ENCODE results near the gene R3HDML. TPM values are rescaled to one million over a fixed set of nuclear protein-coding genes. Genes with fewer than 3 reads are reported as not detected.

The R3HDML gene
- total RNA-seq, 4 donors from 2014 or later = not detected

DNA sequence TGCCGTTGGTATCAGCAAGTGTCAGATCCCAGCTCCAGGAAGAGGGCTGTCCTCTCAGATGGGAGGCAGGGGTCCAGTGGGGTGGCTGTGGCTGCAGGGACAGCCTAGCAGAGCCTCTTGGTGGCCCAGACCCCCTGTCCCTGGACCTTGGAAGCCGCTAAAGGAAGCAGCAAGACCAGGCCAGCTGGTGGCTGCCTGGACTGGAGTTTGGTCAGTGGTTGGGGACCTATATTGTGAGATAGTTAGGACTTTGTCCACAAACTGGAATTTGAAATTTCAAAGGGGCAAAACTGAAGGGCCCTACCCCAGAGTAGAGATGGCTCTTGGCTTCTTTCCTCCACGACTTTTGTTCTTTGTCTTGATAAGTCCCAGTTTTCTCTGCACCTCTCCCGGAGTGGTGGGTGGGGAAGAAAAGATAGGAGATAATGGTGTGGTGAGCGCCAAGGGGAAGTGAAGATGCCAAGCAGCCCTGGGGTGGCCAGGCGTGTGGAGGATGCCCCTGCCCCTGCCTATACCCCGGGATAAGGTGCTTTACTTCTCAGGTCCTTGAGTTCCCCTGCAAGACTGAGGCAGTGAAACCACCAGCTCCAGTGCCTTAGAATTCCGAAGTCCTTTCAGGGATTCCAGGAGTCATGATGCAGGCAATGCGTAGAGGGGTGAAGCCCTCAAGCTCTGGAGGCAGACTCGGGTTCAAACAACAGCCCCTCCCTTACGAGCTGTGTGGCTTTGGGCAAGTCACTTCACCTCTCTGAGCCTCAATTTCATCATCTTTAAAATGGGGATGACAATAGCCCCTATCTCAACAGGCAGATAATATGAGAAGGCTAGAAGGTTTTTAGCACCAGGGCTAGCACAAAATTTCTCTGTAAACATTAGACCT lies 58.9 kb downstream of the R3HDML start:
- no peaks in the 10 kb centered on the region for H3K36me3 ChIP-seq
- TF ChIP-seq POLR2A (IDR thresholded peaks at IDR 0.05; ENCODE audit: low read depth) = no peak
- TF ChIP-seq, protein P1, sequence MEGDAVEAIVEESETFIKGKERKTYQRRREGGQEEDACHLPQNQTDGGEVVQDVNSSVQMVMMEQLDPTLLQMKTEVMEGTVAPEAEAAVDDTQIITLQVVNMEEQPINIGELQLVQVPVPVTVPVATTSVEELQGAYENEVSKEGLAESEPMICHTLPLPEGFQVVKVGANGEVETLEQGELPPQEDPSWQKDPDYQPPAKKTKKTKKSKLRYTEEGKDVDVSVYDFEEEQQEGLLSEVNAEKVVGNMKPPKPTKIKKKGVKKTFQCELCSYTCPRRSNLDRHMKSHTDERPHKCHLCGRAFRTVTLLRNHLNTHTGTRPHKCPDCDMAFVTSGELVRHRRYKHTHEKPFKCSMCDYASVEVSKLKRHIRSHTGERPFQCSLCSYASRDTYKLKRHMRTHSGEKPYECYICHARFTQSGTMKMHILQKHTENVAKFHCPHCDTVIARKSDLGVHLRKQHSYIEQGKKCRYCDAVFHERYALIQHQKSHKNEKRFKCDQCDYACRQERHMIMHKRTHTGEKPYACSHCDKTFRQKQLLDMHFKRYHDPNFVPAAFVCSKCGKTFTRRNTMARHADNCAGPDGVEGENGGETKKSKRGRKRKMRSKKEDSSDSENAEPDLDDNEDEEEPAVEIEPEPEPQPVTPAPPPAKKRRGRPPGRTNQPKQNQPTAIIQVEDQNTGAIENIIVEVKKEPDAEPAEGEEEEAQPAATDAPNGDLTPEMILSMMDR (IDR thresholded peaks at IDR 0.05) = no peak
- no peak for TF ChIP-seq EP300 (IDR thresholded peaks at IDR 0.05)
- no peak for TF ChIP-seq POLR2AphosphoS5 (IDR thresholded peaks at IDR 0.05)
- H3K27ac ChIP-seq (replicated peaks in 1 of 4) = no peak overlapping the region
- no peaks in the 10 kb centered on the region for H3K4me1 ChIP-seq
- intact Hi-C loops (cut with DNase I) = no loop called here
- H3K4me3 ChIP-seq = no peak overlapping the region
- peaks cover 0 to 30% (median 0%) of the 10 kb centered on the region in 4 donors for H3K27me3 ChIP-seq
- DNase-seq (ENCODE audit: extremely low spot score) = no peak
- no peaks in the 10 kb centered on the region for H3K9me3 ChIP-seq
- WGBS = 83% methylated on average over 11 of the region's 11 CpGs

DNA sequence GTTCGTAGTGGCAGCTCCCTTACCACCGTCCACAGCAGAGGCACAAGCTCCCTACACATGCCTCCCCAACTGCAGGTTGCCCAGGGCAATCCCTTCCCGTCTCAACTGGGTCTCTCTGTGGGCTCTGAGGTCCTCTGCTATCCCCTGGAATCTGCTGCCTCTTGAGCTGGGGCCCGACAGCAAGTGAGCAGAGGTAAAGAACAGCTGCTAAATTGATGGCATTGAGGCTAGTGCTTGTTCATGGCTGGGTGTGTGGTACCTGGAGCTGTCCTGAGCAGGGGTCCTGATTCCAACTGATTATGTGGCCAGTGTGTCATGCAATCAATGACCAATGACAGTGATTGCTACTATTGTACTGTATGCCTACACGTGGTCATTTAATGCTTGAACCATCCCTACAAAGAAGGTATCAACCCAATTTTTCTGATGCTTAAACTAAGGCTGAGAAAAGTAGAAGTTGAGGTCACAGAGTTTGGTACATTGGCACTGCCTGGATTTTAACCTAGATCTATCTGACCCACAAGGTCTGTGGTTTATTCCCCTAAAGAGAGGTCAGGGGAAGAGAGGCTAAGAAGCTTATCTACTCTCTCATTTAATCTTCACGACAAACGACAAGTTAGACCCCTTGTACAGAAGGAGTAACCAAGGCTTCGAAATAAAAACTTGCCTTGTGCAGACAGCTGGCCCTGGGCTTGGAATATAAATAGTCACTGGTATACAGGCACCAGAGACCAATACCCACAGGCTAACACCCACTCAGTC lies 59.7 kb downstream of the R3HDML start:
- Histone ChIP-seq H3K9me3 (no peaks in the 10 kb centered on the region), H3K27ac (replicated peaks in 1 of 4) (no peak overlapping the region), H3K4me3 (no peak overlapping the region), H3K4me1 (no peaks in the 10 kb centered on the region), H3K27me3 (peaks cover 0 to 37% (median 0%) of the 10 kb centered on the region in 4 donors), H3K36me3 (no peaks in the 10 kb centered on the region)
- WGBS = 63% methylated on average over 8 of the region's 8 CpGs
- TF ChIP-seq POLR2AphosphoS5 (IDR thresholded peaks at IDR 0.05) = no peak
- TF ChIP-seq EP300 (IDR thresholded peaks at IDR 0.05) = no peak
- TF ChIP-seq, protein P1 (IDR thresholded peaks at IDR 0.05) = no peak
- TF ChIP-seq POLR2A (IDR thresholded peaks at IDR 0.05; ENCODE audit: low read depth) = no peak
- intact Hi-C loops (cut with DNase I) = no loop called here
- no peak for DNase-seq (ENCODE audit: extremely low spot score)

DNA sequence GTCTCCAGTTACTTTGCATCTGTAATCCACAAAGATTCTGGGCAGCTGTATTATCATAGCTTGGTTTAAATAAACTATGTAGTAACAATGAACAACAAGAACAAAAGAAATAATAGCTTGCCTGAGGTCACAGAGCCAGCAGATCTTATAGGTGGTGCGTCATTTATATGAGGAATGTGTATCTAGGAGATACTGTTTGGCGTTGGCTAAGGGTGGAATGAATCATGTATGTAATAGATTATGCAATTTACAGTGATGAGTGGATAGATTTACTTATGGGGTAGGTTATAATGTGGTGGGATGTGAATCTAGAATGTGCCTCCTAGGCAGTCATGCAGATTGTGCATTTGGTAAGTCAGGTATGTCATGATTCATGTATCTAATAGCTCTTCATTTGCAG lies 61.5 kb downstream of the R3HDML start:
- TF ChIP-seq, protein P1 (IDR thresholded peaks at IDR 0.05) = no peak
- TF ChIP-seq POLR2AphosphoS5 (IDR thresholded peaks at IDR 0.05) = no peak
- TF ChIP-seq POLR2A (IDR thresholded peaks at IDR 0.05; ENCODE audit: low read depth) = no peak
- TF ChIP-seq EP300 (IDR thresholded peaks at IDR 0.05) = no peak
- Histone ChIP-seq H3K36me3 (no peaks in the 10 kb centered on the region), H3K4me3 (no peak overlapping the region), H3K27me3 (peaks cover 0 to 48% (median 0%) of the 10 kb centered on the region in 4 donors), H3K27ac (replicated peaks in 1 of 4) (no peak overlapping the region), H3K9me3 (no peaks in the 10 kb centered on the region), H3K4me1 (no peaks in the 10 kb centered on the region)
- no peak for DNase-seq (ENCODE audit: extremely low spot score)
- intact Hi-C loops (cut with DNase I) = no loop called here
- 71% methylated on average over 2 of the region's 2 CpGs for WGBS

GRCh38 chr20:44399446-44399845 lies 62.6 kb downstream of the R3HDML start:
- TF ChIP-seq POLR2A (IDR thresholded peaks at IDR 0.05; ENCODE audit: low read depth) (no peak), POLR2AphosphoS5 (IDR thresholded peaks at IDR 0.05) (no peak), EP300 (IDR thresholded peaks at IDR 0.05) (no peak)
- TF ChIP-seq, protein P1 (IDR thresholded peaks at IDR 0.05) = no peak
- DNase-seq (ENCODE audit: extremely low spot score) = no peak
- no peaks in the 10 kb centered on the region for H3K9me3 ChIP-seq
- H3K36me3 ChIP-seq = no peaks in the 10 kb centered on the region
- intact Hi-C loops (cut with DNase I) = no loop called here
- WGBS = 80% methylated on average over 3 of the region's 3 CpGs
- peaks cover 0 to 48% (median 0%) of the 10 kb centered on the region in 4 donors for H3K27me3 ChIP-seq
- no peak overlapping the region for H3K4me3 ChIP-seq
- no peaks in the 10 kb centered on the region for H3K4me1 ChIP-seq
- no peak overlapping the region for H3K27ac ChIP-seq (replicated peaks in 1 of 4)
